Cortex of kidney (tissue), 1 donor: Measurements from ENCODE around the gene MACROD2.
"Not testable (repeated sequence)": the region's sequence is repeated elsewhere in the genome, so short reads cannot be mapped to it uniquely, and the experiment has no call there.

ENCODE experiments used
- DNase-seq: peaks from one replicate; lab custom pipeline; 2025; lab: John Stamatoyannopoulos, UW

MACROD2 gene

GRCh38 chr20:15346657-15347280 lies 1351.5 kb downstream of the MACROD2 start:
- no peak for DNase-seq

- no peak for DNase-seq
Observed at GRCh38 chr20:15359056-15359455, 1363.7 kb downstream of the MACROD2 start.

- DNase-seq, result no peak
Observed at GRCh38 chr20:15362849-15363248, 1367.5 kb downstream of the MACROD2 start.

DNA sequence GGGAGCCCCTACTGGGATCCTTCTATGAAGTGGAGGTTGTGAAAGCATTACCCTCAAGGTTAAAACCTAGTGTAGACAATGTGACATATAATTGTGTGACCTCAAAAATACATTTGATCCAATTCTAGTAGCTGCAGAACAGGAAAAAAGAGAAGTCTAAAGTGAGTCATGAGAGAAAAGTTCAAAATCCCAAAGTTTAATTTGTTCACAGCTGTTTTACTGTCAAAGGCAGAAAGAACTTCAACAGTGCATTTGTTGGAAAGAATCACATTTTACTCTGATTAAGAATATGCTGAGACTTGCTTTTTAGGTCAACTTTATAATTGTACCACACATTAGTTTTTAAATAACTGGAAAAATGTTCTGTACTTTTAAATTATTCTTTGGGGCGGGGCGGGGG lies 1369.5 kb downstream of the MACROD2 start:
- DNase-seq, result no peak

DNA sequence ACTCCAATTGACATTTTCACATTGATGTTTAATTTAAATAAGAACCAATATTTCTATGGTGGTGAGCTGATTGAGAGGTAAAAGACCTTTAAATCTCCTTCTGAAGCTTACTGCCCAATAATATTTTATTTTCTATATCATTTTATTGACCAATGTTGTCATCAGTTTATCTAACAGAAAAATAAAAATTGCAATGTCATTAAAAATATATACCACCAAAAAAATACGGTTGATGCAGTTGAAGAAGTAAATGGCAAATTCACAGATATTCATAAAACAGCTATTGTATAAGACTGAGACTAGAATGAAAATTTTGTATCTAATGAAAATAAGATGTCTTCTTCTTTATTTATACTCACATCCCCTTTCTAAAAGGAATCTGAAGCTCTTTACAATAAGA lies 1375.1 kb downstream of the MACROD2 start:
- no peak for DNase-seq

- no peak for DNase-seq
Observed at GRCh38 chr20:15374682-15375081, 1379.4 kb downstream of the MACROD2 start.

DNA sequence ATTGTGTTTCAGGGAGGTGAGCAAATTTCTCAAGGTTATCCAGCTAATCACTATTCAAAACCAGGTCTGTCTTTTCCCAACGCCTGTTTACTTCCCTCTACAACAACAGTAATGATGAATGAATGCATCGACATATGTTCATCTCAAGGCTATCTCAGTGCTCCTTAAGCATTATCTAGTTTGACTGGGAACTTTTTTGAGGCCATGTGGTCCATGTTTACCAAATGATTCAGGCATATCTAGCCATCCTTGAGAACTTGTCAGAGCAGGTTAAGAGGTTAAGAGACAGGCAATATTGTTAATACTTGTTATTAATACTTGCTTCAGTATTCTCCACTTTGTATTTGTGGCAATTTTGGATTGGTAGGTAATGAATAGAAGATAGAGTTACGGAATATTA lies 1380.5 kb downstream of the MACROD2 start:
- DNase-seq, result no peak

- DNase-seq, result not testable (repeated sequence)
Observed at GRCh38 chr20:15377603-15378002, 1382.3 kb downstream of the MACROD2 start.

GRCh38 chr20:15378151-15378550 lies 1382.8 kb downstream of the MACROD2 start:
- DNase-seq, result no peak

- no peak for DNase-seq
Observed at GRCh38 chr20:15379681-15380296, 1384.5 kb downstream of the MACROD2 start.

- DNase-seq, result no peak
Observed at GRCh38 chr20:15380770-15381169, 1385.5 kb downstream of the MACROD2 start.

- DNase-seq, result no peak
Observed at GRCh38 chr20:15387228-15387627, 1391.9 kb downstream of the MACROD2 start.

GRCh38 chr20:15395457-15395856 lies 1400.1 kb downstream of the MACROD2 start:
- no peak for DNase-seq

DNA sequence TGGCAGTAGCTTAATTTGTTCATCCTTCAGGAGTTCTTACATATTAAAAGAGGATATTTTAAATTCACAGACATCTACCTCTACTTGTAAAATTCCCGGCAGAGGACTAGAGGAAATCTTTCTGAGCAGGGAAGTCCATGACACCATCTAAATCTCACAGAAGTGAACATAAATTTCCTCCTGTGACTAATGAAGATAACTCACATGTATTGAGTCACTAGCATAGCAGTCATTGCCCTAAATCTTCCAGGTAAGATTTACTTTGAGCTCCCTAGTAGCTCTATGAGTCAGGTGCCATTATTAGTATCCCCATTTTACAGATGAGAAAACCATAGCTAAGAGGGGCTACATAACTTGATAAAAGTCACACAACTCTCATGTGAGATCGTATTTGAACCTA lies 1400.7 kb downstream of the MACROD2 start:
- no peak for DNase-seq

GRCh38 chr20:15396900-15397299 lies 1401.6 kb downstream of the MACROD2 start:
- DNase-seq, result no peak

DNA sequence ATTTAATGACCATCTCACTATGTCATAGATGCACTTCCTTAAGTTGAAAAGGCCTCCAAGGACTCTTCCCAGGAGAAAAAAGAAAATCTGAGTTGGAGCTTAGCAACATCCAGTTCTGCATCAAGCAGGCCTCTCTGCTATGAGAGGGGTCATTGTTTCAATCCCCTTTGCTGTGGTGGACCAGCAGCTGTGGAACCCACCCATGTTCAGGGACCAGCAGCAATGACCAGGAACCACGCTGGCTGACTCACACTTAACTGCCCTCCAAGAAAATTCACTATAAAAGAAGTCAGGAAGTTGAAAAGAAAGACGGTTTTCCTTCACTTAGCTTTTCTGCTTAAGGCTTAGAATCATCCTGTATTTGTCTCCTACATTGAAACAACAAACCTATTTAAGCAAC lies 1404.5 kb downstream of the MACROD2 start:
- DNase-seq, result no peak

DNA sequence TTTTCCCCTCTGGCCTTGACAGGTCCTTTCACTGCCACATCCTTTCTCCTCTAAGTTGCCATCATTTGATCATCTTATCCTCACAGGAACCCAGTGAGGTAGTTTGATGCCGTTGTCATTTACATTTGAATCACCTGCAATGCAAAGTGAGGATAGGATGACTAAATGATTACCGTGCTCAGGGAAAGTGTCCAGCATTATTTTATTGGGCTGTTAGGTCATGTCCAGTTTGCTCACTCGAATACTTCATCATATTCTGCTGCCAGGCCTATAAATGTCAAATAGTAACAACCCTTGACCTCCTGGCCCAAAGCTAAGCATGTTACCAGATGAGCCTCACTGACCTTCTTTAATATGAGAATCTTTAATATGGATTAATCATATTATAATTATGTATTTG lies 1410.8 kb downstream of the MACROD2 start:
- DNase-seq, result no peak

- DNase-seq, result no peak
Observed at GRCh38 chr20:15411781-15412180, 1416.5 kb downstream of the MACROD2 start.

- DNase-seq, result no peak
Observed at GRCh38 chr20:15415908-15416307, 1420.6 kb downstream of the MACROD2 start.

- DNase-seq, result no peak
Observed at GRCh38 chr20:15419856-15420255, 1424.5 kb downstream of the MACROD2 start.

DNA sequence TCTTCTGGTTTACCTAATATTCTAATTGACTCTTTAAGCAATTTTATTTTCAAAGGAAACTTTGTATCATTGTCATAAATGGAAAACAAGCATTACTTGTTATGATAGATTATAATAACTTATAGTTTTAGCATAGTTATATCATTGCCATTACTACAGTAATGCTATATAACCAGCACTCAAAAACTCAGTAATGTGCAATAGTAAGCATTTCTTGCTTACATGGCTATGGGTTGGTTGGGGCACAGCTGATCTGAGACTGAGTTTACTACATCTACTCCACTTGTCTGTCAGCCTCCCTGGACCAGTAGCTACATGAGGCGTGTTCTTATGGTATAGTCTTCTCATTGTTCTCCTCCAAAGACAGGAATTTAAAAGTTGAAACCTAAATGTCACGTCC lies 1427.7 kb downstream of the MACROD2 start:
- no peak for DNase-seq

- DNase-seq, result no peak
Observed at GRCh38 chr20:15439551-15439950, 1444.2 kb downstream of the MACROD2 start.

DNA sequence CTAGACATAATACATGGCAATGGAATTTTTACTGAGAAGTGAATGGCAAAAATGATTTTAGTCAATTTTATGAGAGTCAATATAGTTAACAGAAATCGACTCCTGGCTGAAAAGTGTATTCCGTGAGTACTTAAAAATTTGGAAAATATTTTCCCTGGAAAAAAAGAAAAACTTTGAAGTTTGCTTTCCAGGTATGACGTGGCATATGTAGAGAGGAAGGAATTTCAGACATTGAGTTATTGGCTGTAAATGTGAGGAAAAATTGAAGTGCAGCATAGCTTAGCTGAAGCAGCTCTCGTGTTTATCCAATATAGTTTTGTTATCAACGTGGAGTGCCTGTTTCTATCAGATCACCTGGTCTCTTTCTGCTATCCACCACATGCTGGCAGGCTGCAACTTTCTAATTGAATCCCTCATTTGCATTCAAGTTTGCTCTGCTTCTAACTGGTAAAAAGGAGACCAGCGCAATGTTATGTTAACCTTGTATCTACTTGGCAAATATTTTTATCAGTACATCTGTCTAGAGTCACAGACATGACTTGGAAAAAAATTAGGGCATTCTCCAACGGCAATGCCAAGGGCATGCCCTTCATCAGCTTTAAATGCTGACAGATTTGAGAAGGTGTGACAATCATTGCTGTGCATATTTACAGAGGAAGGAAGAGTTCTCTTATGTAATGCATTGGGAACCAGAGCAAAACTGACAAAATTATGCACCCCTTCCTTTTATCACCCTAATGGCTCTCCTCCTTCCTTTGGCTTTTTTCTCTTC lies 1444.9 kb downstream of the MACROD2 start:
- DNase-seq, result no peak
